Neural cell (in vitro differentiated cells): Measurements from ENCODE around the gene CD24. TPM values are rescaled to one million over a fixed set of nuclear protein-coding genes. Genes with fewer than 3 reads are reported as not detected.
A peak's percentile ranks its signal among the peaks of the same experiment; 100 is the strongest.

ENCODE experiments used
- H2AFZ ChIP-seq: fragments of 200-600, 300-800 bp; sonication (generic), shearing (Covaris generic); 2 replicates; pipeline ENCODE4 v1.6.0; 2014; ENCODE audit warnings: low read depth, mild to moderate bottlenecking, antibody characterized with exemption, low read length, moderate library complexity
- H3F3A ChIP-seq: fragments of 200-600 bp; shearing (Covaris generic); 2 replicates; pipeline ENCODE4 v1.6.1; 2016; ENCODE audit warnings: mild to moderate bottlenecking, moderate library complexity, mixed read lengths, antibody characterized with exemption, low read length; ENCODE audit not compliant: insufficient read depth, poor library complexity, severe bottlenecking
- H3K27ac ChIP-seq: fragments of 200-600, 300-800 bp; sonication (generic), shearing (Covaris generic); 2 replicates; pipeline ENCODE4 v1.5.1; 2014; ENCODE audit warnings: mild to moderate bottlenecking, low read length, moderate library complexity
- H3K27me3 ChIP-seq: fragments of 300-800, 200-600 bp; sonication (generic), shearing (Covaris generic); 2 replicates; pipeline ENCODE4 v1.6.0; 2014; ENCODE audit warnings: mild to moderate bottlenecking, low read depth, low read length, moderate library complexity; ENCODE audit not compliant: insufficient read depth
- H3K36me3 ChIP-seq: fragments of 300-800, 200-600 bp; sonication (generic), shearing (Covaris generic); 2 replicates; pipeline ENCODE4 v1.5.1; 2014; ENCODE audit warnings: mild to moderate bottlenecking, antibody characterized with exemption, low read length, moderate library complexity; ENCODE audit not compliant: insufficient read depth
- H3K4me2 ChIP-seq: fragments of 300-800, 200-600 bp; sonication (generic), shearing (Covaris generic); 2 replicates; pipeline ENCODE4 v1.6.0; 2014; ENCODE audit warnings: mild to moderate bottlenecking, low read length
- H3K4me3 ChIP-seq: fragments of 300-800, 200-600 bp; sonication (generic), shearing (Covaris generic); 2 replicates; pipeline ENCODE4 v1.5.1; 2014; ENCODE audit warnings: mild to moderate bottlenecking, low read length, moderate library complexity
- H3K79me2 ChIP-seq: fragments of 200-600 bp; shearing (Covaris generic); replicated peaks from 2 replicates; pipeline ENCODE4 v1.6.0; 2014; ENCODE audit warnings: mild to moderate bottlenecking, low read length, moderate library complexity; ENCODE audit not compliant: insufficient read depth
- H3K9ac ChIP-seq: fragments of 300-800, 200-600 bp; sonication (generic), shearing (Covaris generic); 2 replicates; pipeline ENCODE4 v1.6.1; 2016; ENCODE audit warnings: mild to moderate bottlenecking, low read length, mixed read lengths
- H3K9me2 ChIP-seq: fragments of 200-600 bp; shearing (Covaris generic); 2 replicates; pipeline ENCODE4 v1.6.1; 2016; ENCODE audit warnings: mild to moderate bottlenecking, low read length, mixed read lengths; ENCODE audit not compliant: insufficient read depth
- H3K9me3 ChIP-seq: fragments of 200-600, 300-800 bp; sonication (generic), shearing (Covaris generic); 2 replicates; pipeline ENCODE4 v1.6.1; 2016; ENCODE audit warnings: mild to moderate bottlenecking, mixed run types, low read length, moderate library complexity, mixed read lengths
- H4K20me1 ChIP-seq: fragments of 200-600 bp; shearing (Covaris generic); 2 replicates; pipeline ENCODE4 v1.6.1; 2016; ENCODE audit warnings: mild to moderate bottlenecking, mixed run types; ENCODE audit not compliant: insufficient read depth
- CTCF ChIP-seq: fragments of 450-650 bp; IDR thresholded peaks from 2 replicates; pipeline ENCODE4 v1.5.1; 2014; ENCODE audit warnings: antibody characterized with exemption, mild to moderate bottlenecking, moderate library complexity; ENCODE audit not compliant: poor library complexity, severe bottlenecking
- EP300 ChIP-seq: fragments of 450-650 bp; conservative IDR thresholded peaks from 2 replicates; pipeline ENCODE4 v1.6.1; 2014; ENCODE audit warnings: antibody characterized with exemption, mild to moderate bottlenecking, moderate library complexity; ENCODE audit not compliant: poor library complexity, severe bottlenecking
- EZH2 ChIP-seq: fragments of 200-600, 300-800 bp; shearing (Covaris generic), sonication (generic); IDR thresholded peaks from 2 replicates; pipeline ENCODE4 v1.6.1; 2014; ENCODE audit warnings: antibody characterized with exemption, low read length, borderline replicate concordance, mild to moderate bottlenecking; ENCODE audit not compliant: insufficient read depth, poor library complexity, severe bottlenecking
- MXI1 ChIP-seq: fragments of 450-650 bp; conservative IDR thresholded peaks from 2 replicates; pipeline ENCODE4 v1.6.1; 2014; ENCODE audit warnings: antibody characterized with exemption, mild to moderate bottlenecking; ENCODE audit not compliant: poor library complexity, severe bottlenecking
- POLR2AphosphoS5 ChIP-seq: IDR thresholded peaks from 2 replicates; pipeline ENCODE4 v1.6.1; 2012
- RAD21 ChIP-seq: fragments of 450-650 bp; conservative IDR thresholded peaks from 2 replicates; pipeline ENCODE4 v1.6.1; 2014; ENCODE audit warnings: antibody characterized with exemption, mild to moderate bottlenecking, moderate library complexity
- REST ChIP-seq: IDR thresholded peaks from 2 replicates; pipeline ENCODE4 v1.6.1; 2012; ENCODE audit warnings: borderline replicate concordance
- SMC3 ChIP-seq: fragments of 450-650 bp; conservative IDR thresholded peaks from 2 replicates; pipeline ENCODE4 v1.6.1; 2014; ENCODE audit warnings: antibody characterized with exemption, mild to moderate bottlenecking, moderate library complexity; ENCODE audit not compliant: poor library complexity
- TAF1 ChIP-seq: IDR thresholded peaks from 2 replicates; pipeline ENCODE4 v1.6.1; 2012; ENCODE audit warnings: low read depth
- polyA plus RNA-seq: library from polyadenylated mRNA; depleted of rRNA; stranded (reverse); fragments of >200 nt; gene quantifications from 2 replicates; pipeline ENCODE4 v1.2.3, GENCODE V29; 2014

CD24 gene
- polyA plus RNA-seq, 1 donor from 2014 or later, result 2,264 TPM

GRCh38 chr6:106939208-106939607 is 35.3 kb downstream of the CD24 start:
- no peaks in the 10 kb centered on the region for H3K79me2 ChIP-seq
- no peak overlapping the region for H3K9ac ChIP-seq
- H3K27me3 ChIP-seq, result no peaks in the 10 kb centered on the region
- no peak overlapping the region for H3K4me2 ChIP-seq
- no peaks in the 10 kb centered on the region for H3K9me2 ChIP-seq
- no peak overlapping the region for H2AFZ ChIP-seq
- TF ChIP-seq SMC3 (no peak), EP300 (no peak), CTCF (no peak), REST (no peak), MXI1 (no peak), RAD21 (no peak), POLR2AphosphoS5 (no peak), EZH2 (no peak), TAF1 (no peak)
- no peaks in the 10 kb centered on the region for H3K36me3 ChIP-seq
- no peaks in the 10 kb centered on the region for H4K20me1 ChIP-seq
- H3F3A ChIP-seq, result no peaks in the 10 kb centered on the region
- H3K9me3 ChIP-seq, result no peaks in the 10 kb centered on the region
- no peak overlapping the region for H3K27ac ChIP-seq
- H3K4me3 ChIP-seq, result no peak overlapping the region

- no peaks in the 10 kb centered on the region for H3K9me3 ChIP-seq
- no peaks in the 10 kb centered on the region for H3K79me2 ChIP-seq
- no peaks in the 10 kb centered on the region for H3F3A ChIP-seq
- no peak overlapping the region for H3K9ac ChIP-seq
- H2AFZ ChIP-seq, result no peak overlapping the region
- no peaks in the 10 kb centered on the region for H3K27me3 ChIP-seq
- no peaks in the 10 kb centered on the region for H3K36me3 ChIP-seq
- TF ChIP-seq REST, result peak; percentile 70
- no peak for TF ChIP-seq EZH2
- H3K27ac ChIP-seq, result no peak overlapping the region
- no peaks in the 10 kb centered on the region for H3K9me2 ChIP-seq
- no peaks in the 10 kb centered on the region for H4K20me1 ChIP-seq
- H3K4me2 ChIP-seq, result no peak overlapping the region
- H3K4me3 ChIP-seq, result no peak overlapping the region
Measured at GRCh38 chr6:106927531-106928398, 46.8 kb downstream of the CD24 start.
